Muscle of leg (tissue), 11 donors: ENCODE data around the gene COQ3. TPM values are rescaled to one million over a fixed set of nuclear protein-coding genes. Genes with fewer than 3 reads are reported as not detected.

Experiments
- DNase-seq: peaks from one replicate; pipeline ENCODE4 v3.0.0; 2013
- H3K27ac ChIP-seq: one replicate; pipeline ENCODE4 v1.5.1; 2013; ENCODE audit warnings: mild to moderate bottlenecking, low read length, control low read depth
- H3K27me3 ChIP-seq: one replicate; pipeline ENCODE4 v1.6.1; 2013; ENCODE audit warnings: low read length; ENCODE audit not compliant: control insufficient read depth, insufficient read depth
- H3K36me3 ChIP-seq: one replicate; pipeline ENCODE4 v1.6.1; 2013; ENCODE audit warnings: low read length; ENCODE audit not compliant: control insufficient read depth, insufficient read depth
- H3K4me1 ChIP-seq: one replicate; pipeline ENCODE4 v1.6.1; 2013; ENCODE audit warnings: low read length; ENCODE audit not compliant: control insufficient read depth, insufficient read depth
- H3K4me3 ChIP-seq: one replicate; pipeline ENCODE4 v1.5.1; 2013; ENCODE audit warnings: low read length, control low read depth
- H3K9me3 ChIP-seq: replicated peaks from 2 replicates; pipeline ENCODE4 v1.6.1; 2013; ENCODE audit warnings: low read depth, low read length; ENCODE audit not compliant: control insufficient read depth
- WGBS: methylation state at CpG from one replicate; pipeline ENCODE4 v1.1.5; 2013; ENCODE audit warnings: missing lambda C conversion rate; ENCODE audit not compliant: insufficient coverage; 5-methylcytosine and 5-hydroxymethylcytosine counted together
- polyA plus RNA-seq, 8 donors: library from polyadenylated mRNA; unstranded; fragments of 120-200 nt; gene quantifications; one replicate each; pipeline versions ENCODE4 v1.2.1 to v1.2.3, GENCODE V29; 2013; ENCODE audit warnings: inconsistent platforms in 1 of 8, low replicate concordance in 1 of 8; ENCODE audit not compliant: insufficient read length in 8 of 8, insufficient read depth in 1 of 8
- total RNA-seq: library from RNA; stranded (reverse); fragments of 120-200 nt; gene quantifications from one replicate; pipeline ENCODE4 v1.2.4, GENCODE V29; 2013

Gene COQ3
- total and polyA plus RNA-seq, 9 donors, result 7.5 to 9.6 (median 8.2) TPM

GRCh38 chr6:99354983-99355382 lies 39.0 kb downstream of the COQ3 start:
- peaks cover 21% of the 10 kb centered on the region for H3K27me3 ChIP-seq
- H3K27ac ChIP-seq, result no peak overlapping the region

DNA sequence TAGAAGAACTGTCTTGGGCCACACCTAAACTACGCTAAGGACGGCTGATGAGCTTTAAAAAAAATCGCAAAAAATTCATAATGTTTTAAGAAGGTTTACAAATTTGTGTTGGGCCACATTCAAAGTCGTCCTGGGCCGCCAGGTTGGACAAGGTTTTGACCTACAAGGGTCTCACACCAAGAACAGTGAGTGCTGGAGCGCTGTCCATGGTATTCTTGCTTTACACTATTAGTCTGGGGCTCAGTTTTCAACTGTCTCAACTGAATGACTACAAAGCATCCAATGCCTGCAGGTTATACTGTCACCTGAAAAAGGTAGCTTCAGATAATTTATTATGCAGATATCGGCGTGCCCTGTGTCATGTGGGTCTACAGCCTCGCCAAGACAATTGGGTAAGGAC lies 40.9 kb downstream of the COQ3 start:
- 62% methylated on average over 6 of the region's 9 CpGs for WGBS
- peaks cover 11% of the 10 kb centered on the region for H3K4me1 ChIP-seq
- peak; percentile 13 for DNase-seq

More at GRCh38 chr6:99354983-99355382, 39.0 kb downstream of the COQ3 start:
- Histone ChIP-seq H3K4me1 (peaks cover 2% of the 10 kb centered on the region), H3K36me3 (no peaks in the 10 kb centered on the region), H3K4me3 (no peak overlapping the region), H3K9me3 (no peaks in the 10 kb centered on the region)
- 75% methylated on average over 1 of the region's 4 CpGs for WGBS
- DNase-seq, result no peak

GRCh38 chr6:99350573-99350972 lies 43.4 kb downstream of the COQ3 start:
- Histone ChIP-seq H3K9me3 (no peaks in the 10 kb centered on the region), H3K27me3 (peaks cover 28% of the 10 kb centered on the region), H3K36me3 (no peaks in the 10 kb centered on the region), H3K4me1 (peaks cover 11% of the 10 kb centered on the region), H3K27ac (no peak overlapping the region), H3K4me3 (no peak overlapping the region)
- DNase-seq, result no peak
- WGBS, result 13% methylated on average over 6 of the region's 10 CpGs

More for the DNA sequence above, 40.9 kb downstream of the COQ3 start:
- H3K27ac ChIP-seq, result no peak overlapping the region
- peaks cover 28% of the 10 kb centered on the region for H3K27me3 ChIP-seq
- H3K36me3 ChIP-seq, result no peaks in the 10 kb centered on the region
- H3K9me3 ChIP-seq, result no peaks in the 10 kb centered on the region
- no peak overlapping the region for H3K4me3 ChIP-seq

DNA sequence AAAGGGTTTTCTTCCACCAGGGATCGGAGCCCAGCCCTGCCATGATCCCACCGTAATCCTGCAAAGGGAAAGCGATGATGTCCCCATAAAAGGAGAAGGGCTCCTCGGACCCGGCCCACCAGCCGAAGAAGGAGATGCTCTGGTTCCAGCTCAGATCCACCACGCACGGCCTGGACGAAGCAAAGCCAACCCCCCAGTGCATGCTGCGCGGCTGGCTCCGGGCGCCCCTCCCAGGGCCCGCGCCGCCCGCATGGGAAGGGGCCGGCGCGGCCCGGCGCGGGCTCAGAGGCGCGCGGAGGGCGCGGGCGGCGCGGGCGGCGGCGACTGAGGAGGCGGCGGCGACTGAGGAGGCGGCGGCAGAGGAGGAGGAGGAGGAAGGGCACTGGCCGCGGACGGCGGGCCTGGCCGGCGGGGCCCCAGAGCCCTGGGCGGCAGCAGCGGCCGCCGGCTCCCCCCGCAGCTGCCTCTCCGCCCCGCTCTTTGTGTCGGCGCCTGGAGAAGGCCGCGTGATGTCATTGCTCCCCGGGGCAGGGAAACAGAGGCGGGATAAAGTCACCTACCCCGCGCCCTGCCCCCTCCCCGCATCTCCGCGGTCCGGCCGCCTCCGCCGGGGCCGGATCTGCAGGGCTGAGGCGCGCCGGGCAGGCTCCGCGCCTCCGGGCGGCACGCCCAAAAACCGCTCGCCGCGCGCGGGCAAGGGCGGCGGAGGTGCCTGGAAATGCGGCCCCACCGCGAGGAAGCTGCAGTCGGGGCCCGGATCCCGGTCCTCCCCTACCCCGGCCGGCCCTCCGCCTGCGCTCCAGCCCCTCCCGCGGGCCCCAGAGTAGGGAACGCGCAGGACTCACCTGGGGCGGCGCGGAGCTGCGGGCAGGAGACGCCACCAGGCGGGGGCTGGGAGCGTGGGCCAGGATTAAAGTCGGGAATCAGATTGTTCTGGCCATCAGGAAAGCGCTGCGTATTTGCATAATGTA lies 44.5 kb downstream of the COQ3 start, which contains the start of gene FAXC:
FAXC (minus strand) TSS at position 504 of the 971 bp plus-strand sequence; CDS start at position 202, 302 bp downstream.
- Histone ChIP-seq H3K36me3 (no peaks in the 10 kb centered on the region), H3K9me3 (no peaks in the 10 kb centered on the region), H3K4me3 (peak within 1 kb of the TSS; percentile 56), H3K27ac (no peak within 1 kb of the TSS), H3K4me1 (peaks cover 11% of the 10 kb centered on the region), H3K27me3 (peaks cover 28% of the 10 kb centered on the region)
- peak; percentile 43 for DNase-seq
- WGBS, result under 1% methylated on average over 92 of the region's 108 CpGs

DNA sequence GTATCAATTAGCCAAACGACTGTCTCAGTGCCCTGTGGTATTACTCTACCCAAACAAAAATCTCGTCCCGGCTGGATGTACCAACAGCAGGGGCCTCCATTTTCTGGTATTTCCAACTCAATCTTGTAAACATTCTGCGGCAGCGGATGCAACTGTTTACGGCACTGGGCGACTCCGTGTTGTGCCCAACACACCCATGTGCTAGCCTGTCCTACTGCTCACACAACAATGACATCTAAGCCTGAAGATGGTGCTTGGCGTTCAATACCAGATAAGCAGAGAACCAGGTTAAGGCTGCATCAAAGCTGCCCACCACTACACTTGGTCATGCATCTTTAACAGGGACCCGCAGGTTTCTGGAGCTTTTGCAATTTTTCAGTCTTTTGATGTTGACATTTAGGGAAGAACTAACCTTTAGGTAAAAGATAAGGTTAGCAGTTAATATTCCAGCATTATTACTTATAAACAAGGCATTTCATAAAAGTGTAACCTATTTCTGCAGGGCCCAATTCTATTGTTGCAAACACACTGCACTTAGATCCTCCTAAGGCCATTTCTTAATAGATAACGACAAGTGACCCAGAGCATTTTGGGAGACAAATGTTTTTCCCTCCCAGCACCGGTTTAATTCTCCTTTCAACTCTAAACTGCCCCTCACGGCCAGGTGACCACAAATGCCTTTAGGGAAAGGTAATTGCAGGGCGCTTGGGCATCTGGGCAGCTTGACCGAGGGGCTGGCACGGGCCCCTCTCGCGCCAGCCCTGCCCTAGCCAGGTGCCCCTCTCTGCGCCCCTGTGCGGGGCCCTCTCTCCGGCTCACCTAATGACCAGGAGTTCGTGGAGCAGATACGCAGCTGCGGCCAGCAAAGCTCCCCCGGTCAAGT lies 45.5 kb downstream of the COQ3 start:
- peak overlapping the region; percentile 56 for H3K4me3 ChIP-seq
- DNase-seq, result no peak
- no peaks in the 10 kb centered on the region for H3K9me3 ChIP-seq
- peaks cover 11% of the 10 kb centered on the region for H3K4me1 ChIP-seq
- H3K27me3 ChIP-seq, result peaks cover 28% of the 10 kb centered on the region
- 31% methylated on average over 21 of the region's 25 CpGs for WGBS
- H3K36me3 ChIP-seq, result no peaks in the 10 kb centered on the region
- no peak overlapping the region for H3K27ac ChIP-seq

DNA sequence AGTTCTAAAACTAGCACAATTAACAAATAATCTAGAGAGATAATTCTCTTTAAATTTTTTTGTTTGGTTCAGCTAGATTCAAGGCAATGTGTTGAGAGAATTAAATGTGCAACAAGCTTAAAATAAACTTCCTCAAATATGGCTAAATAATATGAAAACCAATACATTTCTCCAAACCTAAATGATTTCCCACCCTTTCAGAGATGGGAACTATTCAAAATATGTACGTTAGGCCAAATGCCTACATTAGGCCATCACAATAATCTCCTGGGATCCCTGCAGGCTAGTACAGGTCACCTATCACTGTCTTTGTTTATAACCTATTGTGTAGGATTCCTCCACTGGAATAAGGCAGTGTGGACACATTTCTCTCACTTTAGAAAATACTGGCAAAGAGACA lies 46.2 kb downstream of the COQ3 start:
- H3K27ac ChIP-seq, result no peak overlapping the region

GRCh38 chr6:99346595-99346994 lies 47.4 kb downstream of the COQ3 start:
- H3K4me3 ChIP-seq, result no peak overlapping the region
- no peaks in the 10 kb centered on the region for H3K9me3 ChIP-seq
- no peak overlapping the region for H3K27ac ChIP-seq
- H3K27me3 ChIP-seq, result peaks cover 21% of the 10 kb centered on the region
- no peaks in the 10 kb centered on the region for H3K36me3 ChIP-seq
- H3K4me1 ChIP-seq, result peaks cover 11% of the 10 kb centered on the region
- DNase-seq, result no peak
- WGBS, result 89% methylated on average over 5 of the region's 10 CpGs

More for the DNA sequence above, 46.2 kb downstream of the COQ3 start:
- Histone ChIP-seq H3K4me1 (peaks cover 11% of the 10 kb centered on the region), H3K4me3 (no peak overlapping the region), H3K36me3 (no peaks in the 10 kb centered on the region), H3K27me3 (peaks cover 28% of the 10 kb centered on the region), H3K9me3 (no peaks in the 10 kb centered on the region)
- WGBS, result no CpG with 5 or more reads among the region's 1 CpG
- no peak for DNase-seq

DNA sequence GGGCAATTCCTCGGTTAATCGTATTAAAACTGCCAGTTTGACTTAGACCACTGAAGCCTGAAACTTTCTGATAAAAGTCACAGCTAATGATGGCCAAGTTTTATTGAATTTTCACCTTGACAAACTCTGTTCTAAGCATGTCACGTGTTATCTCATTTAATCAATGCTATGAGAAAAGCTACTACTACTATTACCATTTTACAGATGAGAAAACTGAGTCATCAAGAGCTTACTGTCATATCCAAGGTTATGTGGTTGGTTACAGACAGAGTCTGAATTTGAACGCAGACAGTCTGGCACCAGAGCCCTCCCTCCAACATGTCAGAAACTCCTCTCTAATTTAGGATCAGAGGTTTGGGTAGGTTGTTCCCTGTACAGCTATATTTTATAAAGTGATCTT lies 48.8 kb downstream of the COQ3 start:
- no peak overlapping the region for H3K27ac ChIP-seq
- H3K9me3 ChIP-seq, result no peaks in the 10 kb centered on the region
- H3K4me1 ChIP-seq, result peaks cover 11% of the 10 kb centered on the region
- no peak for DNase-seq
- WGBS, result 96% methylated on average over 2 of the region's 4 CpGs
- H3K36me3 ChIP-seq, result no peaks in the 10 kb centered on the region
- no peak overlapping the region for H3K4me3 ChIP-seq
- peaks cover 9% of the 10 kb centered on the region for H3K27me3 ChIP-seq

DNA sequence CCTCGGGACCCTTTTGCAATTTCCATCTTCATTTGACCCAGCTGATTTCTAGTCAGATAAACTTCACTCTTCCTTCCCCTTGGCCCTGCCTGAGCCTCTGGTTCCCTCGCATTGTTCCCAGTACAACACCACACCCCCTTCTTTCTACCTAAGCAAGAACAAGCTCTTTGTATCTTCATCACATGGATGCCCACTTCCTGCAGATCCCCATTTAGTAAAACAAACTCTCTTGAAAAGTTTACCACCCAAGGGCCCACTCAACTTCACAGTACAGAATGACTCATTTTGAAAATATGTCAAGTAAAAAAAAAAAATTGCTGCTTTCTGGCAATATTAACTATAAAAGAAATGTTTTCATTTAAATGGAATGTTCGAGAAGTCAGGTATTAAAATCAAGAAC lies 49.7 kb downstream of the COQ3 start:
- Histone ChIP-seq H3K4me1 (peaks cover 8% of the 10 kb centered on the region), H3K9me3 (no peaks in the 10 kb centered on the region), H3K36me3 (no peaks in the 10 kb centered on the region), H3K27me3 (peaks cover 5% of the 10 kb centered on the region), H3K4me3 (no peak overlapping the region), H3K27ac (no peak overlapping the region)
- DNase-seq, result no peak
- 44% methylated on average over 2 of the region's 3 CpGs for WGBS
